HepG2 (cell line): Measurements from ENCODE around the gene SERPINF2. TPM values are rescaled to one million over a fixed set of nuclear protein-coding genes. Genes with fewer than 3 reads are reported as not detected.

Experiments used
- ATF4 ChIP-seq, 2 experiments: fragments of 450-650 bp in 1 of 2; sonication (generic) in 1 of 2; formaldehyde crosslinking; IDR thresholded peaks; 2 replicates each; pipeline versions ENCODE4 v1.5.0 to v1.8.0; 2020 to 2022; ENCODE audit warnings: mild to moderate bottlenecking in 1 of 2, missing genetic modification reagents in 1 of 2
- E2F2 ChIP-seq: sonication (generic); formaldehyde crosslinking; IDR thresholded peaks from 2 replicates; pipeline ENCODE4 v1.4.0; 2020; ENCODE audit warnings: missing genetic modification reagents, borderline replicate concordance
- GPBP1L1 ChIP-seq: sonication (generic); formaldehyde crosslinking; IDR thresholded peaks from 2 replicates; pipeline ENCODE4 v1.5.0; 2020; ENCODE audit warnings: mild to moderate bottlenecking, missing genetic modification reagents
- JUN ChIP-seq: sonication (generic); formaldehyde crosslinking; IDR thresholded peaks from 2 replicates; pipeline ENCODE4 v1.4.0; 2020; ENCODE audit warnings: mild to moderate bottlenecking, missing genetic modification reagents
- JUNB ChIP-seq: sonication (generic); formaldehyde crosslinking; IDR thresholded peaks from 2 replicates; pipeline ENCODE4 v1.8.0; 2022; ENCODE audit warnings: missing genetic modification reagents, mild to moderate bottlenecking, borderline replicate concordance
- KAT8 ChIP-seq: IDR thresholded peaks from 2 replicates; pipeline ENCODE4 v1.6.1; 2016; ENCODE audit warnings: missing genetic modification reagents, missing compliant biosample characterization
- KDM1A ChIP-seq: IDR thresholded peaks from 2 replicates; pipeline ENCODE4 v1.6.1; 2016; ENCODE audit warnings: missing compliant biosample characterization
- KLF9 ChIP-seq: IDR thresholded peaks from 2 replicates; pipeline ENCODE4 v1.6.1; 2016; ENCODE audit warnings: low read depth
- NR2C2 ChIP-seq: sonication (generic); formaldehyde crosslinking; IDR thresholded peaks from 2 replicates; pipeline ENCODE4 v1.4.0; 2020; ENCODE audit warnings: missing genetic modification reagents, mild to moderate bottlenecking, moderate library complexity, borderline replicate concordance
- NR2F1 ChIP-seq, 2 experiments: fragments of 450-650 bp in 1 of 2; formaldehyde crosslinking in 1 of 2; IDR thresholded peaks; 2 replicates each; pipeline versions ENCODE4 v1.5.0 to v1.6.1; 2016 to 2020; ENCODE audit warnings: mild to moderate bottlenecking in 1 of 2, missing compliant biosample characterization in 1 of 2, missing genetic modification reagents in 1 of 2, moderate library complexity in 1 of 2
- PRPF4 ChIP-seq: fragments of 200-400 bp; formaldehyde crosslinking; IDR thresholded peaks from 2 replicates; pipeline ENCODE4 v1.6.1; 2016; ENCODE audit warnings: low read length, low read depth; ENCODE audit not compliant: poor library complexity, severe bottlenecking
- SNRNP70 ChIP-seq: fragments of 200-400 bp; formaldehyde crosslinking; IDR thresholded peaks from 2 replicates; pipeline ENCODE4 v1.6.1; 2017; ENCODE audit warnings: mild to moderate bottlenecking, low read depth, low read length, moderate library complexity
- SP4 ChIP-seq: sonication (generic); formaldehyde crosslinking; IDR thresholded peaks from 2 replicates; pipeline ENCODE4 v1.8.1; 2023; ENCODE audit warnings: mild to moderate bottlenecking, missing genetic modification reagents
- TEAD3 ChIP-seq: optimal IDR thresholded peaks from 2 replicates; pipeline ENCODE3; 2016; ENCODE audit warnings: borderline replicate concordance
- TFDP2 ChIP-seq: sonication (generic); formaldehyde crosslinking; IDR thresholded peaks from 2 replicates; pipeline ENCODE4 v1.4.0; 2020; ENCODE audit warnings: missing genetic modification reagents
- THYN1 ChIP-seq: sonication (generic); formaldehyde crosslinking; IDR thresholded peaks from 2 replicates; pipeline ENCODE4 v1.8.1; 2023; ENCODE audit warnings: low read depth, mild to moderate bottlenecking, moderate library complexity, missing genetic modification reagents, borderline replicate concordance
- TOPORS ChIP-seq: sonication (generic); formaldehyde crosslinking; IDR thresholded peaks from 2 replicates; pipeline ENCODE4 v1.8.0; 2023; ENCODE audit warnings: mild to moderate bottlenecking, missing genetic modification reagents
- ZEB1 ChIP-seq: IDR thresholded peaks from 2 replicates; pipeline ENCODE4 v1.6.1; 2012; ENCODE audit warnings: mild to moderate bottlenecking, low read depth, inconsistent platforms; ENCODE audit not compliant: insufficient replicate concordance
- ZFP36 ChIP-seq: fragments of 150-350 bp; IDR thresholded peaks from 2 replicates; pipeline ENCODE4 v1.6.1; 2018; ENCODE audit warnings: borderline replicate concordance, low read length, low read depth; ENCODE audit not compliant: partially characterized antibody
- ZKSCAN8 ChIP-seq: IDR thresholded peaks from 2 replicates; pipeline ENCODE4 v1.6.1; 2016; ENCODE audit warnings: borderline replicate concordance, missing genetic modification reagents, missing compliant biosample characterization
- ZNF160 ChIP-seq: sonication (generic); formaldehyde crosslinking; IDR thresholded peaks from 2 replicates; pipeline ENCODE4 v1.8.0; 2022; ENCODE audit warnings: mild to moderate bottlenecking, inconsistent platforms, missing genetic modification reagents
- ZNF326 ChIP-seq: sonication (generic); formaldehyde crosslinking; IDR thresholded peaks from 2 replicates; pipeline ENCODE4 v1.4.0; 2020; ENCODE audit warnings: missing genetic modification reagents, borderline replicate concordance
- ZNF329 ChIP-seq: sonication (generic); formaldehyde crosslinking; IDR thresholded peaks from 2 replicates; pipeline ENCODE4 v1.9.0; 2021; ENCODE audit warnings: low read depth, mild to moderate bottlenecking, missing genetic modification reagents
- ZNF446 ChIP-seq: sonication (generic); formaldehyde crosslinking; IDR thresholded peaks from 2 replicates; pipeline ENCODE4 v1.5.0; 2020; ENCODE audit warnings: mild to moderate bottlenecking, missing genetic modification reagents
- ZNF780A ChIP-seq: sonication (generic); formaldehyde crosslinking; IDR thresholded peaks from 2 replicates; pipeline ENCODE4 v1.8.0; 2022; ENCODE audit warnings: mild to moderate bottlenecking, missing genetic modification reagents, moderate library complexity
- ZNF878 ChIP-seq: sonication (generic); formaldehyde crosslinking; IDR thresholded peaks from 2 replicates; pipeline ENCODE4 v1.8.1; 2023; ENCODE audit warnings: mild to moderate bottlenecking, missing genetic modification reagents, moderate library complexity
- polyA plus RNA-seq, 8 experiments: library from polyadenylated mRNA; depleted of rRNA in 3 of 8; stranded (reverse) in 7 of 8; unstranded in 1 of 8; fragments of >200 nt; fragmentation: Illumina TruSeq in 4 of 8; extraction: Trizol in 4 of 8; gene quantifications; 2 replicates each; pipeline versions ENCODE4 v1.2.1 to v1.2.3, GENCODE V29; 2011 to 2016; ENCODE audit warnings: low read depth in 4 of 8, missing spikeins in 1 of 8, mixed read lengths in 1 of 8; ENCODE audit not compliant: insufficient read depth in 1 of 8
- total RNA-seq, 5 experiments: library from RNA; depleted of rRNA; stranded (reverse); fragments of >200 nt; fragmentation: Illumina TruSeq; extraction: Trizol; gene quantifications; 2 replicates each; pipeline ENCODE4 v1.2.3, GENCODE V29; 2016; ENCODE audit warnings: low read depth in 1 of 5

Gene SERPINF2
- total and polyA plus RNA-seq, 2 of the 13 experiments (the other 11 are each of a cell fraction or from before 2014, with no cell fraction given): 309 to 548 TPM

- no peak for TF ChIP-seq GPBP1L1 (CRISPR knock-in tag)
- TF ChIP-seq ZNF160 (CRISPR knock-in tag): peak; percentile 60; the same call in 1 of the 2 replicates
- TF ChIP-seq ZNF780A (CRISPR knock-in tag): no peak
- TF ChIP-seq ZFP36: peak; percentile 64
- TF ChIP-seq TFDP2 (CRISPR knock-in tag): no peak; the same call in 1 of the 2 replicates
- peak; percentile 65 for TF ChIP-seq ZEB1
- 0 out of 2 replicates have a peak, but pooled peaks have one; percentile 28 for TF ChIP-seq SP4 (CRISPR knock-in tag)
- TF ChIP-seq ZNF878 (CRISPR knock-in tag): 0 out of 2 replicates have a peak, but pooled peaks have one; percentile 18
- TF ChIP-seq PRPF4: no peak
- TF ChIP-seq KDM1A (CRISPR knock-in tag): no peak
- no peak for TF ChIP-seq SNRNP70
- TF ChIP-seq TEAD3 (CRISPR knock-in tag): peak; percentile 62
- TF ChIP-seq ATF4 (CRISPR knock-in tag; IDR thresholded peaks at IDR 0.05): no peak
- no peak; the same call in 1 of the 2 replicates for TF ChIP-seq ZKSCAN8
- TF ChIP-seq JUNB (CRISPR knock-in tag): no peak
- TF ChIP-seq ZNF446: no peak
- no peak for TF ChIP-seq TOPORS (CRISPR knock-in tag)
- TF ChIP-seq KAT8 (CRISPR knock-in tag): no peak
- TF ChIP-seq KLF9: no peak
- peak; percentile 63; the same call in 1 of the 2 replicates for TF ChIP-seq E2F2 (CRISPR knock-in tag)
- peak; percentile 46; the same call in 1 of the 2 replicates for TF ChIP-seq NR2C2
- TF ChIP-seq THYN1 (CRISPR knock-in tag): no peak
- no peak for TF ChIP-seq JUN (CRISPR knock-in tag)
- no peak for TF ChIP-seq ZNF326 (CRISPR knock-in tag)
- TF ChIP-seq NR2F1 (CRISPR knock-in tag; IDR thresholded peaks at IDR 0.05): peak in 1 of 2 experiments; percentile 12; a peak in 1 of 4 replicates
- no peak for TF ChIP-seq ZNF329 (CRISPR knock-in tag)
Observed at GRCh38 chr17:1742371-1743087, at the start of gene SERPINF2 (continued).
